Nephron progenitor cell (in vitro differentiated cells): Measurements from ENCODE around the gene ADORA3.
A peak's percentile ranks its signal among the peaks of the same experiment; 100 is the strongest.

Source experiments
- DNase-seq: peaks from one replicate; pipeline ENCODE4 v3.0.0; 2021
- H3K27ac Mint-ChIP-seq: 2 replicates; pipeline ENCODE4 v1.8.0; 2021; ENCODE audit warnings: mild to moderate bottlenecking, moderate library complexity, mixed read lengths
- H3K27me3 Mint-ChIP-seq: 2 replicates; pipeline ENCODE4 v1.8.0; 2021; ENCODE audit warnings: mild to moderate bottlenecking, low read depth, mixed read lengths; ENCODE audit not compliant: poor library complexity
- H3K36me3 Mint-ChIP-seq: 2 replicates; pipeline ENCODE4 v1.8.0; 2021; ENCODE audit warnings: low read depth, mixed read lengths
- H3K4me1 Mint-ChIP-seq: 2 replicates; pipeline ENCODE4 v1.8.0; 2021; ENCODE audit warnings: mixed read lengths
- H3K4me3 Mint-ChIP-seq: 2 replicates; pipeline ENCODE4 v1.8.0; 2021; ENCODE audit warnings: mild to moderate bottlenecking, moderate library complexity, mixed read lengths
- H3K9me3 Mint-ChIP-seq: 2 replicates; pipeline ENCODE4 v1.8.0; 2021; ENCODE audit warnings: mild to moderate bottlenecking, moderate library complexity, mixed read lengths
- CTCF ChIP-seq: fragments of 200-600 bp; sonication (generic); IDR thresholded peaks from 2 replicates; pipeline ENCODE4 v1.5.0; 2021; ENCODE audit warnings: antibody characterized with exemption

The ADORA3 gene

GRCh38 chr1:111517469-111518225 is 14.2 kb upstream of the ADORA3 start:
- no peak overlapping the region for H3K27ac Mint-ChIP-seq
- H3K9me3 Mint-ChIP-seq, result peaks cover under 1% of the 10 kb centered on the region
- peaks cover 11% of the 10 kb centered on the region for H3K4me1 Mint-ChIP-seq
- peaks cover 13% of the 10 kb centered on the region for H3K27me3 Mint-ChIP-seq
- no peak for TF ChIP-seq CTCF
- no peak for DNase-seq
- H3K36me3 Mint-ChIP-seq, result no peaks in the 10 kb centered on the region
- H3K4me3 Mint-ChIP-seq, result no peak overlapping the region

DNA sequence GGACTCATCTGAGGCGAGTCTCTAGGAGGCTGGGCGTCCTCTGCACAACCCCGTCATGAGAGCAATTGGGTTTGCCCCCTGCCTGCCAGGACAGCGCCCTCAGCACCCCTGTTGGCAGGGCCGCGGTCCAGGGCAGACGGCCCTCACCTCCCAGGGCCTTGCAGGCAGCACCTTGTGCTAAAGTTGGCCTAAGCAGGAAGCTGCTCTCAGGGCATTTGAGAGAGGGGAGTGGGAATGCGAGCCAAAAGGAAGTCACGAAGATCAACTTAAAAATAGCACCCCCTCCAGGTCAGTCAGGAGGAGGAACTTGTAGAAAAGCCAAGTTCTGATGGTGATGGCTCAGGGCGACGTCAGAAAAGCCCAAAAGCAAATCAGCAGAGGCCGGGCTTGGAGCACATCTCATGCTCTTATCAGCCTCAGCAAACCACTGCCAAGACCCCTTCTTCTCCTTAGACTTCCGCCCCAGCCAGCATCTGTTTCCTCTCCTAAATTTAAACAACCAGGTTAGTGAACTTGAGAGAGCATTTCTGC is 12.6 kb upstream of the ADORA3 start:
- Mint-ChIP-seq H3K4me3 (no peak overlapping the region), H3K27ac (no peak overlapping the region), H3K36me3 (no peaks in the 10 kb centered on the region), H3K4me1 (peaks cover 11% of the 10 kb centered on the region), H3K9me3 (no peaks in the 10 kb centered on the region), H3K27me3 (peaks cover 13% of the 10 kb centered on the region)
- TF ChIP-seq CTCF, result no peak
- DNase-seq, result no peak

DNA sequence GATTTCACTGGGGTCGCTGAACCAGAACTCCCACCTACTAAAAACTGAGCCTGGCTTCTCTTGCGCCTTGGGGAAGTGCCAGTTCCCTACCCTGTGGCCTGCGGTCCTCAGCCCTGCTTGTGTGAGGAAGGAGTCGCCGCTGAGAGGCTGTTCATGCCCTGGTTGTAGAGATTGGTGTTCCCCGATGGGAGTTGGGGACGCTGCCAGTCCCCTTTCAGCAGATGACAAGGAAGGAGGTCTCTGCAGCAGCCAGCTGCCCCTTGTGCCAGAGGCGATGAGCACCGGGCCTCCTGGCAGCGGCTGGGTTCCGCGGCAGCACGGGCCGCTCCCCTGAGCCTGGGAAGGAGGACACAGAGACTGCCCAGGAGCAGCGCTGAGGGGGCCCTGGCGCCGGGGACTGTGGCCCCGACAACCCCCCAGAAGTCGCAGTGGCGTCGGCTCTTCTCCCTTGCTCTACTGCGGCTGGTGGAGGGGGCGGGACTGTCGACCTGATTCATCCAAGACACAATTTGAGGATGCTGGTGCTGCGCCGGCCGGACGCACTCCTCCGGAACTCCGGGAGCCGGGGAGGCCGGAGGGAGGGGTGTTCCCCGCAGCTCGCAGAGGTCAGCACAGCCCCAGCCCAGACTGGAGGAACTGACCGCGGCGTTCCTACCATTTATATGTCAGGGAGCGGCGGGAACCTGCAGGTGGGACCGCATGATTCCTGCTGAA is 12.0 kb upstream of the ADORA3 start:
- Mint-ChIP-seq H3K27me3 (peaks cover 13% of the 10 kb centered on the region), H3K4me1 (peaks cover 11% of the 10 kb centered on the region), H3K9me3 (no peaks in the 10 kb centered on the region), H3K36me3 (no peaks in the 10 kb centered on the region), H3K4me3 (no peak overlapping the region), H3K27ac (no peak overlapping the region)
- no peak for TF ChIP-seq CTCF
- no peak for DNase-seq

- Mint-ChIP-seq H3K36me3 (no peaks in the 10 kb centered on the region), H3K27me3 (peaks cover 7% of the 10 kb centered on the region), H3K9me3 (no peaks in the 10 kb centered on the region), H3K4me3 (no peak overlapping the region), H3K4me1 (peaks cover 19% of the 10 kb centered on the region), H3K27ac (peak overlapping the region; percentile 49)
- DNase-seq, result no peak
- TF ChIP-seq CTCF, result no peak
These were observed 10.1 kb upstream of the ADORA3 start for GRCh38 chr1:111513410-111514020.

GRCh38 chr1:111512931-111513330 is 9.5 kb upstream of the ADORA3 start:
- H3K9me3 Mint-ChIP-seq, result no peaks in the 10 kb centered on the region
- peaks cover 25% of the 10 kb centered on the region for H3K4me1 Mint-ChIP-seq
- TF ChIP-seq CTCF, result no peak
- DNase-seq, result no peak
- H3K27me3 Mint-ChIP-seq, result peaks cover 7% of the 10 kb centered on the region
- H3K27ac Mint-ChIP-seq, result no peak overlapping the region
- no peak overlapping the region for H3K4me3 Mint-ChIP-seq
- H3K36me3 Mint-ChIP-seq, result no peaks in the 10 kb centered on the region
